IMR-90 (cell line): ENCODE results near the gene FARS2. TPM values are rescaled to one million over a fixed set of nuclear protein-coding genes. Genes with fewer than 3 reads are reported as not detected.

Experiments used
- ATAC-seq: fragments of 200-7000 bp; cut with Tn5 transposase; 2 replicates; pipeline ENCODE4 v1.9.1; 2020; ENCODE audit warnings: low read depth, mild to moderate bottlenecking, moderate library complexity
- BruUV-seq: library from RNA; stranded (reverse); fragments of 400-500 nt; replicated peaks from 2 replicates; lab custom pipeline; 2021; lab: Mats Ljungman, UMichigan
- CTCF ChIA-PET: fragments of 300-600 bp; formaldehyde crosslinking; extraction: SDS; loops from one replicate; lab custom pipeline; 2021; ENCODE audit warnings: antibody characterized with exemption; lab: Yijun Ruan, JAX
- POLR2A ChIA-PET: fragments of 300-600 bp; sonication (Branson Sonifier 250); formaldehyde crosslinking; loops from one replicate; lab custom pipeline; 2022; ENCODE audit warnings: antibody characterized with exemption; ENCODE audit not compliant: unreplicated experiment; lab: Charles Lee
- DNase-seq: peaks from one replicate; pipeline ENCODE4 v3.0.0; 2013
- H2AFZ ChIP-seq: replicated peaks from 2 replicates; pipeline ENCODE3; 2013; ENCODE audit warnings: low read length, mild to moderate bottlenecking; ENCODE audit not compliant: poor library complexity
- H2AK5ac ChIP-seq: 2 replicates; pipeline ENCODE4 v1.6.1; 2013; ENCODE audit warnings: low read depth, low read length, inconsistent platforms
- H2AK9ac ChIP-seq: replicated peaks from 2 replicates; pipeline ENCODE3; 2013; ENCODE audit warnings: mild to moderate bottlenecking, low read depth, low read length, moderate library complexity; ENCODE audit not compliant: poor library complexity
- H2BK120ac ChIP-seq: 2 replicates; pipeline ENCODE4 v1.6.1; 2013; ENCODE audit warnings: low read depth, low read length, inconsistent platforms
- H2BK15ac ChIP-seq: 3 replicates; pipeline ENCODE4 v1.6.1; 2013; ENCODE audit warnings: low read depth, low read length, inconsistent platforms
- H2BK20ac ChIP-seq: 2 replicates; pipeline ENCODE4 v1.6.1; 2013; ENCODE audit warnings: low read depth, mild to moderate bottlenecking, inconsistent platforms, low read length, moderate library complexity
- H2BK5ac ChIP-seq: 2 replicates; pipeline ENCODE4 v1.6.1; 2013; ENCODE audit warnings: mild to moderate bottlenecking, low read depth, low read length, inconsistent platforms; ENCODE audit not compliant: poor library complexity, severe bottlenecking
- H3K14ac ChIP-seq: replicated peaks from 2 replicates; pipeline ENCODE4 v1.6.1; 2013; ENCODE audit warnings: low read depth, low read length, inconsistent platforms
- H3K18ac ChIP-seq: 2 replicates; pipeline ENCODE4 v1.6.1; 2013; ENCODE audit warnings: low read depth, low read length, control low read depth
- H3K23ac ChIP-seq: 2 replicates; pipeline ENCODE4 v1.6.1; 2013; ENCODE audit warnings: low read depth, low read length, inconsistent platforms
- H3K27ac ChIP-seq: 2 replicates; pipeline ENCODE4 v1.5.1; 2013; ENCODE audit warnings: mild to moderate bottlenecking, control low read depth, low read length; ENCODE audit not compliant: insufficient read depth
- H3K27me3 ChIP-seq: 2 replicates; pipeline ENCODE4 v1.6.1; 2013; ENCODE audit warnings: low read length; ENCODE audit not compliant: control insufficient read depth, insufficient read depth
- H3K36me3 ChIP-seq: 2 replicates; pipeline ENCODE4 v1.6.1; 2013; ENCODE audit warnings: low read length, mixed read lengths; ENCODE audit not compliant: control insufficient read depth, insufficient read depth
- H3K4ac ChIP-seq: 2 replicates; pipeline ENCODE4 v1.6.1; 2013; ENCODE audit warnings: low read depth, low read length, inconsistent platforms
- H3K4me1 ChIP-seq: 2 replicates; pipeline ENCODE4 v1.6.1; 2013; ENCODE audit warnings: low read length, mixed read lengths; ENCODE audit not compliant: control insufficient read depth, insufficient read depth
- H3K4me2 ChIP-seq: 2 replicates; pipeline ENCODE4 v1.6.1; 2013; ENCODE audit warnings: low read depth, mild to moderate bottlenecking, control low read depth, low read length, moderate library complexity
- H3K4me3 ChIP-seq: 2 replicates; pipeline ENCODE4 v1.5.1; 2013; ENCODE audit warnings: low read depth, mild to moderate bottlenecking, control low read depth, low read length, moderate library complexity; ENCODE audit not compliant: insufficient read depth
- H3K56ac ChIP-seq: 2 replicates; pipeline ENCODE4 v1.6.1; 2013; ENCODE audit warnings: low read length, inconsistent platforms; ENCODE audit not compliant: insufficient read depth; ENCODE audit errors: extremely low read depth
- H3K79me1 ChIP-seq, 2 experiments: 2 replicates each; pipeline ENCODE4 v1.6.1; 2013; ENCODE audit warnings: low read length in 2 of 2, inconsistent platforms in 1 of 2, low read depth in 1 of 2
- H3K9ac ChIP-seq: 2 replicates; pipeline ENCODE4 v1.6.1; 2013; ENCODE audit warnings: low read depth, low read length, control low read depth
- H3K9me1 ChIP-seq: 2 replicates; pipeline ENCODE4 v1.6.1; 2013; ENCODE audit warnings: low read length, inconsistent platforms; ENCODE audit not compliant: insufficient read depth
- H3K9me3 ChIP-seq: 2 replicates; pipeline ENCODE4 v1.6.1; 2013; ENCODE audit warnings: low read length; ENCODE audit not compliant: control insufficient read depth, insufficient read depth
- H4K20me1 ChIP-seq: 2 replicates; pipeline ENCODE4 v1.6.1; 2013; ENCODE audit warnings: low read length, inconsistent platforms; ENCODE audit not compliant: insufficient read depth
- H4K5ac ChIP-seq: 2 replicates; pipeline ENCODE4 v1.6.1; 2013; ENCODE audit warnings: mild to moderate bottlenecking, low read depth, low read length, control low read depth
- H4K8ac ChIP-seq, 2 experiments: 2 replicates each; pipeline ENCODE4 v1.6.1; 2013; ENCODE audit warnings: low read depth in 2 of 2, low read length in 2 of 2, control low read depth in 1 of 2, inconsistent platforms in 1 of 2
- H4K91ac ChIP-seq: 2 replicates; pipeline ENCODE4 v1.6.1; 2013; ENCODE audit warnings: low read depth, low read length, inconsistent platforms; ENCODE audit not compliant: insufficient read depth
- BHLHE40 ChIP-seq: fragments of 150-350 bp; IDR thresholded peaks from 2 replicates; pipeline ENCODE4 v1.6.1; 2016; ENCODE audit warnings: mild to moderate bottlenecking, low read depth, low read length
- CEBPB ChIP-seq: IDR thresholded peaks from 2 replicates; pipeline ENCODE4 v1.6.1; 2012; ENCODE audit warnings: low read depth, low read length, improper control_type of control experiment
- CHD1 ChIP-seq: IDR thresholded peaks from 2 replicates; pipeline ENCODE4 v1.6.1; 2012; ENCODE audit warnings: low read depth, low read length, improper control_type of control experiment
- ELK1 ChIP-seq: fragments of 150-350 bp; IDR thresholded peaks from 2 replicates; pipeline ENCODE4 v1.6.1; 2016; ENCODE audit warnings: low read depth, mild to moderate bottlenecking, low read length, moderate library complexity, borderline replicate concordance
- FOS ChIP-seq: fragments of 150-350 bp; IDR thresholded peaks from 2 replicates; pipeline ENCODE4 v1.6.1; 2016; ENCODE audit warnings: low read depth, low read length
- MAFK ChIP-seq: IDR thresholded peaks from 2 replicates; pipeline ENCODE4 v1.6.1; 2012; ENCODE audit warnings: low read depth, low read length, improper control_type of control experiment
- MAZ ChIP-seq: IDR thresholded peaks from 2 replicates; pipeline ENCODE4 v1.6.1; 2012; ENCODE audit warnings: low read depth, mild to moderate bottlenecking, low read length, improper control_type of control experiment, moderate library complexity, borderline replicate concordance
- MXI1 ChIP-seq: IDR thresholded peaks from 2 replicates; pipeline ENCODE4 v1.6.1; 2012; ENCODE audit warnings: low read depth, mild to moderate bottlenecking, low read length, moderate library complexity, borderline replicate concordance
- NFE2L2 ChIP-seq: fragments of 150-350 bp; IDR thresholded peaks from 2 replicates; pipeline ENCODE4 v1.6.1; 2016; ENCODE audit warnings: low read depth, mild to moderate bottlenecking, low read length
- POLR2A ChIP-seq: IDR thresholded peaks from 2 replicates; pipeline ENCODE4 v1.6.1; 2012; ENCODE audit warnings: mild to moderate bottlenecking, low read depth, low read length
- RAD21 ChIP-seq: IDR thresholded peaks from 2 replicates; pipeline ENCODE4 v1.6.1; 2012; ENCODE audit warnings: low read length, improper control_type of control experiment
- RCOR1 ChIP-seq: IDR thresholded peaks from 2 replicates; pipeline ENCODE4 v1.6.1; 2012; ENCODE audit warnings: mild to moderate bottlenecking, low read length, improper control_type of control experiment; ENCODE audit not compliant: insufficient replicate concordance
- RFX5 ChIP-seq: IDR thresholded peaks from 2 replicates; pipeline ENCODE4 v1.8.0; 2012; ENCODE audit warnings: low read depth, mild to moderate bottlenecking, low read length, moderate library complexity
- SMC3 ChIP-seq: fragments of 150-350 bp; IDR thresholded peaks from 2 replicates; pipeline ENCODE4 v1.6.1; 2016; ENCODE audit warnings: low read depth, mild to moderate bottlenecking, antibody characterized with exemption, low read length, moderate library complexity
- WGBS, 2 experiments: methylation state at CpG; one replicate each; pipeline versions ENCODE4 v1.1.5 to v1.1.7; 2013; ENCODE audit warnings: missing lambda C conversion rate in 2 of 2; ENCODE audit not compliant: insufficient read length in 1 of 2; ENCODE audit errors: extremely low coverage in 2 of 2; 5-methylcytosine and 5-hydroxymethylcytosine counted together
- dilution Hi-C: fragments of 300-500 bp; cut with HindIII; formaldehyde crosslinking; loops from one replicate; pipeline ENCODE4 v1.14.3; 2018; ENCODE audit warnings: low sequenced_read_pairs; ENCODE audit not compliant: unreplicated experiment
- in situ Hi-C: fragments of 300-500 bp; cut with MboI; formaldehyde crosslinking; loops from 3 replicates; pipeline ENCODE4 v1.14.3; 2019; ENCODE audit warnings: low sequenced_read_pairs, inconsistent platforms, mixed read lengths
- intact Hi-C: fragments of 100-400 bp; cut with micrococcal nuclease; formaldehyde crosslinking; loops from 2 replicates; pipeline ENCODE4 v1.10.0; 2022
- polyA plus RNA-seq, 3 experiments: library from polyadenylated mRNA; depleted of rRNA; stranded (reverse); fragments of >200 nt; gene quantifications; 2 replicates each; pipeline ENCODE4 v1.2.3, GENCODE V29; 2012; ENCODE audit warnings: low replicate concordance in 1 of 3
- total RNA-seq: library from RNA; depleted of rRNA; stranded (reverse); fragments of >200 nt; gene quantifications from 2 replicates; pipeline ENCODE4 v1.2.3, GENCODE V29; 2012
- TF ChIP-seq, protein P1 (sequence below): fragments of 150-350 bp; IDR thresholded peaks from 2 replicates; pipeline ENCODE4 v1.6.1; 2017; ENCODE audit warnings: mild to moderate bottlenecking, antibody characterized with exemption, low read length, low read depth
- TF ChIP-seq, protein P2 (sequence below): conservative IDR thresholded peaks from 2 replicates; pipeline ENCODE4 v1.5.1; 2012; ENCODE audit warnings: mild to moderate bottlenecking, low read depth, low read length, improper control_type of control experiment

FARS2 gene
- total and polyA plus RNA-seq, 2 of the 4 experiments (the other 2 are of a cell fraction), result 12.1 to 28.9 TPM

GRCh38 chr6:5367510-5367909 lies 106.2 kb downstream of the FARS2 start:
- no peak overlapping the region for H3K14ac ChIP-seq

More at GRCh38 chr6:5367510-5367909, 106.2 kb downstream of the FARS2 start:
- Histone ChIP-seq H2AK9ac (no peak overlapping the region), H3K9ac (no peak overlapping the region), H3K23ac (no peak overlapping the region), H3K36me3 (peaks cover 3% of the 10 kb centered on the region; the same call in 1 of the 2 replicates), H2BK120ac (no peak overlapping the region), H3K18ac (no peak overlapping the region), H2BK5ac (no peak overlapping the region), H3K27ac (no peak overlapping the region), H4K91ac (no peak overlapping the region), H4K20me1 (no peaks in the 10 kb centered on the region), H4K8ac (no peak overlapping the region), H4K5ac (no peak overlapping the region), H3K4me3 (no peak overlapping the region), H3K9me1 (no peaks in the 10 kb centered on the region; the same call in 1 of the 2 replicates), H3K4ac (no peak overlapping the region), H2AK5ac (no peak overlapping the region), H2BK15ac (no peak overlapping the region), H3K27me3 (no peaks in the 10 kb centered on the region), H3K56ac (no peak overlapping the region), H2BK20ac (no peak overlapping the region), H3K79me1 (peaks cover 0 to 10% of the 10 kb centered on the region in 2 experiments; a peak in 2 of 4 replicates), H2AFZ (no peak overlapping the region), H3K4me1 (no peaks in the 10 kb centered on the region), H3K9me3 (no peaks in the 10 kb centered on the region), H3K4me2 (no peak overlapping the region)
- ChIA-PET CTCF (no interaction called here), POLR2A (no interaction called here)
- TF ChIP-seq MXI1 (no peak), CHD1 (no peak), NFE2L2 (no peak), SMC3 (no peak), ELK1 (no peak), BHLHE40 (no peak), MAZ (no peak), RCOR1 (no peak), CEBPB (no peak), FOS (no peak), RAD21 (no peak), MAFK (no peak), RFX5 (no peak), POLR2A (no peak)
- TF ChIP-seq, protein P1, sequence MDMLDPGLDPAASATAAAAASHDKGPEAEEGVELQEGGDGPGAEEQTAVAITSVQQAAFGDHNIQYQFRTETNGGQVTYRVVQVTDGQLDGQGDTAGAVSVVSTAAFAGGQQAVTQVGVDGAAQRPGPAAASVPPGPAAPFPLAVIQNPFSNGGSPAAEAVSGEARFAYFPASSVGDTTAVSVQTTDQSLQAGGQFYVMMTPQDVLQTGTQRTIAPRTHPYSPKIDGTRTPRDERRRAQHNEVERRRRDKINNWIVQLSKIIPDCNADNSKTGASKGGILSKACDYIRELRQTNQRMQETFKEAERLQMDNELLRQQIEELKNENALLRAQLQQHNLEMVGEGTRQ, result no peak
- TF ChIP-seq, protein P2, sequence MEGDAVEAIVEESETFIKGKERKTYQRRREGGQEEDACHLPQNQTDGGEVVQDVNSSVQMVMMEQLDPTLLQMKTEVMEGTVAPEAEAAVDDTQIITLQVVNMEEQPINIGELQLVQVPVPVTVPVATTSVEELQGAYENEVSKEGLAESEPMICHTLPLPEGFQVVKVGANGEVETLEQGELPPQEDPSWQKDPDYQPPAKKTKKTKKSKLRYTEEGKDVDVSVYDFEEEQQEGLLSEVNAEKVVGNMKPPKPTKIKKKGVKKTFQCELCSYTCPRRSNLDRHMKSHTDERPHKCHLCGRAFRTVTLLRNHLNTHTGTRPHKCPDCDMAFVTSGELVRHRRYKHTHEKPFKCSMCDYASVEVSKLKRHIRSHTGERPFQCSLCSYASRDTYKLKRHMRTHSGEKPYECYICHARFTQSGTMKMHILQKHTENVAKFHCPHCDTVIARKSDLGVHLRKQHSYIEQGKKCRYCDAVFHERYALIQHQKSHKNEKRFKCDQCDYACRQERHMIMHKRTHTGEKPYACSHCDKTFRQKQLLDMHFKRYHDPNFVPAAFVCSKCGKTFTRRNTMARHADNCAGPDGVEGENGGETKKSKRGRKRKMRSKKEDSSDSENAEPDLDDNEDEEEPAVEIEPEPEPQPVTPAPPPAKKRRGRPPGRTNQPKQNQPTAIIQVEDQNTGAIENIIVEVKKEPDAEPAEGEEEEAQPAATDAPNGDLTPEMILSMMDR, result no peak
- DNase-seq (no peak), ATAC-seq (no peak)
- dilution Hi-C loops, result no loop called here
- intact Hi-C loops, result no loop called here
- WGBS, 2 experiments, result no CpG with 5 or more reads among the region's 2 CpGs
- in situ Hi-C loops, result no loop called here
- no TSS peak for BruUV-seq
